ENCODE measurements around the gene CACFD1.

DNA sequence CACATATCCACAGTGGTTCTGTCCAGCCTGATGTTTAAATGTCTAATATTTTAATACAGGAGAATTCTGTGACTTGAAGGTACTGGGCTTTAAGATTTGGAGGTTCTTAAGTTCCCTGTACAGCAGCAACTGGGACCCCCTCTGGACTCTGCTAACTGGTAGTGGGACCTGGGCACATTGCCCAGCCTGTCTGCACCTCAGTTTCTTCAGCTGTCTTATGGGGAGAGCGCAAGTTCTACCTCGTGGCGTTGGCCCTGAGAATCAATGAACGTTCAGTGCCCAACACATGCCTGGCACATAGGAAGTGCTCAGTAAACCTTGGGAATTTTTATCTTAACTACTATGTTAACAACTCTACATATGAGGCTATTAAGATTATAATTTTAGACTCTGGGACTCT, 17.7 kb downstream of the CACFD1 start:
- TF ChIP-seq CTCF (conservative IDR thresholded peaks at IDR 0.05; ENCODE audit: low read depth, low read length) (no peak), EZH2phosphoT487 (IDR thresholded peaks at IDR 0.05; ENCODE audit: borderline replicate concordance, low read length) (no peak), EZH2 (IDR thresholded peaks at IDR 0.05; ENCODE audit: low read length, unreplicated experiment) (no peak)
